ENCODE results near the gene TRAF6. TPM values are rescaled to one million over a fixed set of nuclear protein-coding genes. Genes with fewer than 3 reads are reported as not detected.
A peak's percentile ranks its signal among the peaks of the same experiment; 100 is the strongest.

The TRAF6 gene
- total RNA-seq, 1 experiment from 2014 or later = 9.3 TPM

DNA sequence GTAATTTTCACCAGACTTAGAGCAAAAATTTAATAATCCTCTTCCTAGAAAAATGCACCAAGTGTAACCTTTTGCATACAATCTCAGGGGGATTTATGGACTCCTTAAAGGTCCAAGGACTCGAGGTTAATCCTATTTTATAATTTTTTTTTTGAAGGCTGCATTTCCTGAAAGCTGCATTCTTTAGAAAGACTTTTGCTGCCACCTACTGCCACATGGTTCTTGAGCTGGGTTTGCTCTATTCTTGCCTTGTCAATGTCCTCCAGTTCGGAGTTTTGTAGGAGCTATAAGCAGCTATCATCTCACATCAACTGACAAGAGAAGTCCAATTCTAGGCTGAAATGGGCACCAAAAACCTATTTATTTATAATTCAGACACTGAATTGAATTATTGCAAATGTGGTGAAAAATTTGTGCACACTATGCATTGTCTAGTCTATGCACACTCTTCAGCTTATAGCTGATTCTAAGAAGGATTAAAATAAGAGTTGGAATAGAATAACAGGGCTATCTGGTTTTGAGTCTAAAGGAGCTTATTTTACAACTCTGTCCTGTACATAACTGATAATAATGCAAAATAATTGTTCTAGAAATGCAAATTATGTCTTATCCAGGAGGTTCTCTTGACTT is 31.3 kb downstream of the TRAF6 start:
- DNase-seq (ENCODE audit: low read depth, low spot score) = peak; percentile 22
- Histone ChIP-seq H3K9me3 (ENCODE audit: control insufficient read depth in 1 of 2, insufficient read depth in 1 of 2, low read depth in 1 of 2, low read length in 2 of 2) (no peaks in the 10 kb centered on the region), H4K20me1 (ENCODE audit: insufficient read depth) (no peaks in the 10 kb centered on the region), H3K79me2 (ENCODE audit: insufficient read depth, low read length) (no peaks in the 10 kb centered on the region), H3K4me3 (replicated peaks in 1 of 2; ENCODE audit: low read depth in 1 of 2, low read length in 2 of 2) (no peak overlapping the region), H3K27ac (ENCODE audit: low read depth, low read length) (no peak overlapping the region), H3K9ac (ENCODE audit: low read length) (no peak overlapping the region), H2AFZ (ENCODE audit: low read depth, low read length, poor library complexity, severe bottlenecking) (no peak overlapping the region), H3K36me3 (ENCODE audit: control insufficient read depth in 1 of 2, insufficient read depth in 2 of 2, low read length in 2 of 2) (no peaks in the 10 kb centered on the region), H3K9me2 (ENCODE audit: insufficient read depth) (no peaks in the 10 kb centered on the region), H3K4me1 (ENCODE audit: control insufficient read depth in 1 of 2, insufficient read depth in 2 of 2, low read length in 2 of 2) (no peaks in the 10 kb centered on the region), H3K4me2 (ENCODE audit: low read length) (no peak overlapping the region), H3K27me3 (ENCODE audit: insufficient read depth, low read length) (no peaks in the 10 kb centered on the region)
- ChIA-PET RAD21 (ENCODE audit: low non-redundant PET in 1 of 2, low total read pairs in 2 of 2, uncharacterized antibody in 2 of 2, unreplicated experiment in 2 of 2) (interaction anchor here (0.9 to 2.2 kb wide), 7 partner anchors 14 to 213 kb away, joined by 3 to 8 read pairs (median 4); no protein-coding TSS in a partner anchor), POLR2A (interaction anchor here (1.3 kb wide), 1 partner anchor 14 kb away, joined by 3 read pairs; no protein-coding TSS in a partner anchor), CTCF (interaction anchor here (0.7 to 5.6 kb wide), 21 partner anchors 9 to 657 kb away, joined by 3 to 76 read pairs (median 5); partner anchors contain the start of genes COMMD9 and PRR5L)
- BruUV-seq (replicated peaks) = no TSS peak
- ATAC-seq = peak; percentile 73
- intact Hi-C loops (cut with micrococcal nuclease) = loop anchor here (1.0 to 10.0 kb wide), 3 partner anchors 172 to 984 kb away; no protein-coding TSS in a partner anchor
- TF ChIP-seq, protein P1, sequence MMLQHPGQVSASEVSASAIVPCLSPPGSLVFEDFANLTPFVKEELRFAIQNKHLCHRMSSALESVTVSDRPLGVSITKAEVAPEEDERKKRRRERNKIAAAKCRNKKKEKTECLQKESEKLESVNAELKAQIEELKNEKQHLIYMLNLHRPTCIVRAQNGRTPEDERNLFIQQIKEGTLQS (IDR thresholded peaks at IDR 0.05) = no peak
- TF ChIP-seq YY1 (IDR thresholded peaks at IDR 0.05; ENCODE audit: extremely low read depth, insufficient replicate concordance, low read depth, low read length) = no peak
- TF ChIP-seq SRF (IDR thresholded peaks at IDR 0.05; ENCODE audit: low read depth) = no peak
- TF ChIP-seq EGR1 (IDR thresholded peaks at IDR 0.05; ENCODE audit: low read depth) = no peak
- TF ChIP-seq RAD21 (IDR thresholded peaks at IDR 0.05; ENCODE audit: low read depth) = peak; percentile 80
- no peak for TF ChIP-seq FOSL1 (IDR thresholded peaks at IDR 0.05; ENCODE audit: low read depth)
- no peak for TF ChIP-seq ELF1 (IDR thresholded peaks at IDR 0.05; ENCODE audit: borderline replicate concordance, low read depth)
- no peak for TF ChIP-seq ZFX (IDR thresholded peaks at IDR 0.05)
- TF ChIP-seq EZH2phosphoT487 (IDR thresholded peaks at IDR 0.05; ENCODE audit: borderline replicate concordance) = no peak
- TF ChIP-seq, protein P2, sequence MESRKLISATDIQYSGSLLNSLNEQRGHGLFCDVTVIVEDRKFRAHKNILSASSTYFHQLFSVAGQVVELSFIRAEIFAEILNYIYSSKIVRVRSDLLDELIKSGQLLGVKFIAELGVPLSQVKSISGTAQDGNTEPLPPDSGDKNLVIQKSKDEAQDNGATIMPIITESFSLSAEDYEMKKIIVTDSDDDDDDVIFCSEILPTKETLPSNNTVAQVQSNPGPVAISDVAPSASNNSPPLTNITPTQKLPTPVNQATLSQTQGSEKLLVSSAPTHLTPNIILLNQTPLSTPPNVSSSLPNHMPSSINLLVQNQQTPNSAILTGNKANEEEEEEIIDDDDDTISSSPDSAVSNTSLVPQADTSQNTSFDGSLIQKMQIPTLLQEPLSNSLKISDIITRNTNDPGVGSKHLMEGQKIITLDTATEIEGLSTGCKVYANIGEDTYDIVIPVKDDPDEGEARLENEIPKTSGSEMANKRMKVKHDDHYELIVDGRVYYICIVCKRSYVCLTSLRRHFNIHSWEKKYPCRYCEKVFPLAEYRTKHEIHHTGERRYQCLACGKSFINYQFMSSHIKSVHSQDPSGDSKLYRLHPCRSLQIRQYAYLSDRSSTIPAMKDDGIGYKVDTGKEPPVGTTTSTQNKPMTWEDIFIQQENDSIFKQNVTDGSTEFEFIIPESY (IDR thresholded peaks at IDR 0.05; ENCODE audit: extremely low read depth, insufficient replicate concordance, low read length) = no peak
- no peak for TF ChIP-seq SIN3A (IDR thresholded peaks at IDR 0.05; ENCODE audit: low read depth)
- no peak for TF ChIP-seq SP1 (IDR thresholded peaks at IDR 0.05; ENCODE audit: low read depth)
- TF ChIP-seq CEBPB (IDR thresholded peaks at IDR 0.05; ENCODE audit: low read depth) = no peak
- no peak for TF ChIP-seq POLR2A (IDR thresholded peaks at IDR 0.05; ENCODE audit: borderline replicate concordance, extremely low read depth, insufficient read depth, insufficient read length)
- no peak for TF ChIP-seq CBX3 (IDR thresholded peaks at IDR 0.05; ENCODE audit: low read depth)
- TF ChIP-seq, protein P3, sequence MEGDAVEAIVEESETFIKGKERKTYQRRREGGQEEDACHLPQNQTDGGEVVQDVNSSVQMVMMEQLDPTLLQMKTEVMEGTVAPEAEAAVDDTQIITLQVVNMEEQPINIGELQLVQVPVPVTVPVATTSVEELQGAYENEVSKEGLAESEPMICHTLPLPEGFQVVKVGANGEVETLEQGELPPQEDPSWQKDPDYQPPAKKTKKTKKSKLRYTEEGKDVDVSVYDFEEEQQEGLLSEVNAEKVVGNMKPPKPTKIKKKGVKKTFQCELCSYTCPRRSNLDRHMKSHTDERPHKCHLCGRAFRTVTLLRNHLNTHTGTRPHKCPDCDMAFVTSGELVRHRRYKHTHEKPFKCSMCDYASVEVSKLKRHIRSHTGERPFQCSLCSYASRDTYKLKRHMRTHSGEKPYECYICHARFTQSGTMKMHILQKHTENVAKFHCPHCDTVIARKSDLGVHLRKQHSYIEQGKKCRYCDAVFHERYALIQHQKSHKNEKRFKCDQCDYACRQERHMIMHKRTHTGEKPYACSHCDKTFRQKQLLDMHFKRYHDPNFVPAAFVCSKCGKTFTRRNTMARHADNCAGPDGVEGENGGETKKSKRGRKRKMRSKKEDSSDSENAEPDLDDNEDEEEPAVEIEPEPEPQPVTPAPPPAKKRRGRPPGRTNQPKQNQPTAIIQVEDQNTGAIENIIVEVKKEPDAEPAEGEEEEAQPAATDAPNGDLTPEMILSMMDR (IDR thresholded peaks at IDR 0.05 in 2 of 3, conservative IDR thresholded peaks at IDR 0.05 in 1 of 3; ENCODE audit: borderline replicate concordance in 1 of 3, insufficient read depth in 1 of 3, low read depth in 2 of 3, low read length in 2 of 3) = peak; percentile 40 to 64 (median 62); a peak in 4 of 6 replicates

Measured in HCT116 (cell line).